ENCODE measurements around the gene SEC14L1.

DNA sequence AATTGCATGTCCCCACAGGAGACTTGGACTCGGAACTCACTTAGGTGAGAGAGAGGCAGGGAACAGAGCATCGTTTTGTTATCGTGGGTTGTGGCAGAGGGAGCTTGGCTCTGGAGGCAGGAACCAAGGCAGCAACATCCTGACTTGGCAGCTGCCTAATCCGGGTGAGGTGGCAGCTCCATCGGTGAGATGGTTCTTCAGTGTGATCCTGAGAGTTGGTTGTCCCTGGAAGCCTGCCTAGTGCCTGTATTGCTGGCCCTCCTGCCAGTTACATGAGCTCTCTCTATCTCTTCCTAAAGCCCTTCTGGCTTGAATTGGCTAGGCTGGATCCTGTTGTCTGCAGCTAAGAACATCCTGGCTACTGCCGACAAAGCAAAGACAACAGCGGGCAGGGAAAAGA lies 19.9 kb upstream of the SEC14L1 start:
- TF ChIP-seq CTCF (IDR thresholded peaks at IDR 0.05) (no peak), POLR2AphosphoS5 (IDR thresholded peaks at IDR 0.05; ENCODE audit: low read depth, low read length) (no peak), TCF7L2 (IDR thresholded peaks at IDR 0.05; ENCODE audit: low read depth, low read length) (no peak)
